ENCODE measurements around the gene RAB8B.

DNA sequence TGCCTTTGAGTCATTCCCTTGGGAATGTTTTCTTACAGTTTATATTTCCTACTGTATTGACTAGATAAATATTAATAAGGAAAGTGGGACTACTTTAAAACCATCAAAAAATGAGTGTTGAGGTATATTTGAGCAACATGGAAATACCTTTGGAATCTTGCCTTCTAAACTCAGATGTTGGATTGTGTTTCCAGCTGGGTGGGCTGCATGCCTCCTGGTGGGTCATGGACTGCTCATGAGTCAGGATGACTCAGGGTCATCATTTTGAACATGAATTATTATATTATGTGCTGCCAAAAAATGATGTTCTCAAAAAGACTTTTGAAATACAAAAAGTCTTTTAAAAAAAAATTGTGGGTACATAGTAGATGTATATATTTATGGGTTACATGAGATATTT is 46.9 kb downstream of the RAB8B start:
- TF ChIP-seq POLR2A (IDR thresholded peaks at IDR 0.05; ENCODE audit: low read depth) (no peak), EP300 (IDR thresholded peaks at IDR 0.05) (no peak), POLR2AphosphoS5 (IDR thresholded peaks at IDR 0.05) (peak in 1 of 2 donors; percentile 24)
- TF ChIP-seq, protein P1, sequence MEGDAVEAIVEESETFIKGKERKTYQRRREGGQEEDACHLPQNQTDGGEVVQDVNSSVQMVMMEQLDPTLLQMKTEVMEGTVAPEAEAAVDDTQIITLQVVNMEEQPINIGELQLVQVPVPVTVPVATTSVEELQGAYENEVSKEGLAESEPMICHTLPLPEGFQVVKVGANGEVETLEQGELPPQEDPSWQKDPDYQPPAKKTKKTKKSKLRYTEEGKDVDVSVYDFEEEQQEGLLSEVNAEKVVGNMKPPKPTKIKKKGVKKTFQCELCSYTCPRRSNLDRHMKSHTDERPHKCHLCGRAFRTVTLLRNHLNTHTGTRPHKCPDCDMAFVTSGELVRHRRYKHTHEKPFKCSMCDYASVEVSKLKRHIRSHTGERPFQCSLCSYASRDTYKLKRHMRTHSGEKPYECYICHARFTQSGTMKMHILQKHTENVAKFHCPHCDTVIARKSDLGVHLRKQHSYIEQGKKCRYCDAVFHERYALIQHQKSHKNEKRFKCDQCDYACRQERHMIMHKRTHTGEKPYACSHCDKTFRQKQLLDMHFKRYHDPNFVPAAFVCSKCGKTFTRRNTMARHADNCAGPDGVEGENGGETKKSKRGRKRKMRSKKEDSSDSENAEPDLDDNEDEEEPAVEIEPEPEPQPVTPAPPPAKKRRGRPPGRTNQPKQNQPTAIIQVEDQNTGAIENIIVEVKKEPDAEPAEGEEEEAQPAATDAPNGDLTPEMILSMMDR (IDR thresholded peaks at IDR 0.05): no peak
